ENCODE results near the gene BRS3.

GRCh38 chrX:136457303-136457917, 30.3 kb upstream of the BRS3 start:
- TF ChIP-seq ZNF624 (tag by site-specific recombination; IDR thresholded peaks at IDR 0.05) (no peak), MYNN (tag by site-specific recombination; IDR thresholded peaks at IDR 0.05; ENCODE audit: borderline replicate concordance) (no peak), BCL11A (tag by site-specific recombination; IDR thresholded peaks at IDR 0.05; ENCODE audit: low read depth) (no peak), CTCF (tag by site-specific recombination; IDR thresholded peaks at IDR 0.05) (no peak), TSHZ1 (tag by site-specific recombination; IDR thresholded peaks at IDR 0.05; ENCODE audit: borderline replicate concordance) (no peak), HOXC10 (CRISPR knock-in tag; IDR thresholded peaks at IDR 0.05) (no peak), ZNF596 (tag by site-specific recombination; IDR thresholded peaks at IDR 0.05) (no peak), ZNF366 (tag by site-specific recombination; conservative IDR thresholded peaks at IDR 0.05) (no peak)

Data from HEK293 (cell line).